SU-DHL-6 (cell line): ENCODE data around the gene MARVELD2.

Experiments
- H2AFZ ChIP-seq: fragments of 200-600 bp; sonication (generic); 2 replicates; pipeline ENCODE4 v1.6.1; 2014; ENCODE audit warnings: low read depth, mild to moderate bottlenecking, moderate library complexity, mixed read lengths, antibody characterized with exemption, low read length; ENCODE audit not compliant: severe bottlenecking
- H3F3A ChIP-seq: fragments of 200-600 bp; shearing (Covaris generic); 2 replicates; pipeline ENCODE4 v1.6.0; 2016; ENCODE audit warnings: antibody characterized with exemption, mild to moderate bottlenecking; ENCODE audit not compliant: insufficient read depth
- H3K27ac ChIP-seq: fragments of 200-600 bp; sonication (generic); 2 replicates; pipeline ENCODE4 v1.5.1; 2016; ENCODE audit warnings: low read depth, mild to moderate bottlenecking, low read length, moderate library complexity, mixed read lengths
- H3K27me3 ChIP-seq: fragments of 200-600 bp; sonication (generic), shearing (Covaris generic); 2 replicates; pipeline ENCODE4 v1.6.0; 2014; ENCODE audit warnings: mild to moderate bottlenecking, low read length
- H3K36me3 ChIP-seq: fragments of 200-600 bp; sonication (generic); 2 replicates; pipeline ENCODE4 v1.6.1; 2014; ENCODE audit warnings: mild to moderate bottlenecking, low read length, mixed read lengths
- H3K4me2 ChIP-seq: fragments of 300-600, 200-600 bp; shearing (Covaris generic), sonication (generic); 2 replicates; pipeline ENCODE4 v1.6.0; 2014; ENCODE audit warnings: low read length, low read depth, mild to moderate bottlenecking; ENCODE audit not compliant: poor library complexity, severe bottlenecking
- H3K4me3 ChIP-seq: fragments of 200-600 bp; sonication (generic); 2 replicates; pipeline ENCODE4 v1.5.1; 2014; ENCODE audit warnings: antibody characterized with exemption, low read length, mild to moderate bottlenecking, mixed read lengths; ENCODE audit not compliant: insufficient read depth, poor library complexity, severe bottlenecking
- H3K79me2 ChIP-seq: fragments of 200-600 bp; sonication (generic); 2 replicates; pipeline ENCODE4 v1.6.1; 2014; ENCODE audit warnings: mild to moderate bottlenecking, low read length, moderate library complexity; ENCODE audit not compliant: insufficient read depth
- H3K9ac ChIP-seq: fragments of 200-600 bp; sonication (generic); 2 replicates; pipeline ENCODE4 v1.7.0; 2014; ENCODE audit warnings: mild to moderate bottlenecking, low read length
- H3K9me2 ChIP-seq: fragments of 200-600 bp; sonication (generic); replicated peaks from 2 replicates; pipeline ENCODE4 v1.6.1; 2014; ENCODE audit warnings: low read length; ENCODE audit not compliant: insufficient read depth
- H3K9me3 ChIP-seq: fragments of 200-600 bp; sonication (generic); 2 replicates; pipeline ENCODE4 v1.6.1; 2014; ENCODE audit warnings: low read length, mixed read lengths; ENCODE audit not compliant: insufficient read depth
- H4K20me1 ChIP-seq: fragments of 200-600 bp; sonication (generic); 2 replicates; pipeline ENCODE4 v1.6.1; 2014; ENCODE audit warnings: low read depth, mild to moderate bottlenecking, antibody characterized with exemption, low read length, moderate library complexity, mixed read lengths
- CTCF ChIP-seq: fragments of 200-600 bp; sonication (generic); IDR thresholded peaks from one replicate; pipeline ENCODE4 v1.5.1; 2017; ENCODE audit warnings: antibody characterized with exemption, mild to moderate bottlenecking, low read length, moderate library complexity; ENCODE audit not compliant: insufficient read depth, poor library complexity, severe bottlenecking
- EZH2phosphoT487 ChIP-seq: fragments of 200-600 bp; sonication (generic), shearing (Covaris generic); conservative IDR thresholded peaks from 2 replicates; pipeline ENCODE4 v1.6.1; 2018; ENCODE audit warnings: mild to moderate bottlenecking, antibody characterized with exemption, low read length, moderate library complexity, mixed read lengths

MARVELD2 gene

GRCh38 chr5:69414885-69415583 lies at the start of gene MARVELD2:
TSS of gene MARVELD2 (plus strand) at chr5:69415116. CDS start at chr5:69419386, 4,270 bp downstream.
- Histone ChIP-seq H3K9me3 (no peaks in the 10 kb centered on the region), H3K4me2 (no peak within 1 kb of the TSS), H3K9me2 (no peaks in the 10 kb centered on the region), H3K79me2 (no peaks in the 10 kb centered on the region), H3K27me3 (no peaks in the 10 kb centered on the region), H3K27ac (no peak within 1 kb of the TSS), H3K36me3 (peaks cover 16% of the 10 kb centered on the region; the same call in 1 of the 2 replicates), H3F3A (0 out of 2 replicates have a peak, but pooled peaks cover 3% of the 10 kb centered on the region), H4K20me1 (no peaks in the 10 kb centered on the region), H2AFZ (no peak within 1 kb of the TSS), H3K4me3 (no peak within 1 kb of the TSS), H3K9ac (no peak within 1 kb of the TSS)
- no peak for TF ChIP-seq CTCF
- no peak for TF ChIP-seq EZH2phosphoT487

GRCh38 chr5:69367697-69368279 lies 47.1 kb upstream of the MARVELD2 start:
- no peaks in the 10 kb centered on the region for H3K27me3 ChIP-seq
- peaks cover 22% of the 10 kb centered on the region for H3K36me3 ChIP-seq
- TF ChIP-seq EZH2phosphoT487 (no peak), CTCF (peak; percentile 24)
- H3K9me3 ChIP-seq = no peaks in the 10 kb centered on the region
- peaks cover 18% of the 10 kb centered on the region; the same call in 1 of the 2 replicates for H4K20me1 ChIP-seq
- H3K79me2 ChIP-seq = peaks cover 93% of the 10 kb centered on the region
- H3K9me2 ChIP-seq = no peaks in the 10 kb centered on the region
- peak overlapping the region; percentile 91 for H3K9ac ChIP-seq
- peak overlapping the region; percentile 93 for H3K4me2 ChIP-seq
- H3K27ac ChIP-seq = peak overlapping the region; percentile 93
- H2AFZ ChIP-seq = no peak overlapping the region
- H3F3A ChIP-seq = peaks cover 18% of the 10 kb centered on the region
- peak overlapping the region; percentile 71 for H3K4me3 ChIP-seq

- no peaks in the 10 kb centered on the region for H3K9me2 ChIP-seq
- H3K27ac ChIP-seq = peak overlapping the region; percentile 93
- H4K20me1 ChIP-seq = peaks cover 18% of the 10 kb centered on the region; the same call in 1 of the 2 replicates
- TF ChIP-seq EZH2phosphoT487 = no peak
- TF ChIP-seq CTCF = no peak
- peak overlapping the region; percentile 91 for H3K9ac ChIP-seq
- H3K9me3 ChIP-seq = no peaks in the 10 kb centered on the region
- H3K36me3 ChIP-seq = peaks cover 22% of the 10 kb centered on the region
- peak overlapping the region; percentile 71 for H3K4me3 ChIP-seq
- H3K79me2 ChIP-seq = peaks cover 94% of the 10 kb centered on the region
- H2AFZ ChIP-seq = peak overlapping the region; percentile 52
- H3F3A ChIP-seq = peaks cover 23% of the 10 kb centered on the region
- no peaks in the 10 kb centered on the region for H3K27me3 ChIP-seq
- H3K4me2 ChIP-seq = peak overlapping the region; percentile 93
Measured at GRCh38 chr5:69368458-69369339, 46.2 kb upstream of the MARVELD2 start.
